DOHH2 (cell line): ENCODE results near the gene AIMP2.
A peak's percentile ranks its signal among the peaks of the same experiment; 100 is the strongest.
"Not testable (repeated sequence)": the region's sequence is repeated elsewhere in the genome, so short reads cannot be mapped to it uniquely, and the experiment has no call there.

ENCODE experiments used
- H3F3A ChIP-seq: fragments of 200-600 bp; sonication (generic), shearing (Covaris generic); 2 replicates; pipeline ENCODE4 v1.6.0; 2016; ENCODE audit warnings: antibody characterized with exemption, mild to moderate bottlenecking; ENCODE audit not compliant: control insufficient read depth, insufficient read depth
- H3K27ac ChIP-seq: fragments of 200-600 bp; sonication (generic); 2 replicates; pipeline ENCODE4 v1.5.1; 2014; ENCODE audit warnings: low read depth, mild to moderate bottlenecking, low read length, moderate library complexity
- H3K27me3 ChIP-seq: fragments of 200-600 bp; sonication (generic); 2 replicates; pipeline ENCODE4 v1.6.1; 2014; ENCODE audit warnings: mild to moderate bottlenecking, low read length, mixed read lengths; ENCODE audit not compliant: control insufficient read depth
- H3K36me3 ChIP-seq: fragments of 200-600 bp; sonication (generic); 2 replicates; pipeline ENCODE4 v1.6.1; 2014; ENCODE audit warnings: mild to moderate bottlenecking, low read length, moderate library complexity, mixed read lengths; ENCODE audit not compliant: control insufficient read depth
- H3K4me1 ChIP-seq: fragments of 200-600 bp; sonication (generic); 2 replicates; pipeline ENCODE4 v1.6.1; 2014; ENCODE audit warnings: mild to moderate bottlenecking, low read length, mixed read lengths; ENCODE audit not compliant: control insufficient read depth
- H3K4me2 ChIP-seq: fragments of 200-600 bp; sonication (generic); 2 replicates; pipeline ENCODE4 v1.6.0; 2014; ENCODE audit warnings: mild to moderate bottlenecking, low read length, moderate library complexity
- H3K4me3 ChIP-seq: fragments of 200-600 bp; sonication (generic); 2 replicates; pipeline ENCODE4 v1.5.1; 2014; ENCODE audit warnings: mild to moderate bottlenecking, low read length, mixed read lengths
- H3K79me2 ChIP-seq: fragments of 200-600 bp; sonication (generic); 2 replicates; pipeline ENCODE4 v1.6.1; 2014; ENCODE audit warnings: mild to moderate bottlenecking, low read length, mixed read lengths; ENCODE audit not compliant: control insufficient read depth
- H3K9me2 ChIP-seq: fragments of 200-600 bp; sonication (generic); replicated peaks from 2 replicates; pipeline ENCODE4 v1.6.1; 2014; ENCODE audit warnings: mild to moderate bottlenecking, low read length, mixed read lengths; ENCODE audit not compliant: control insufficient read depth
- H3K9me3 ChIP-seq: fragments of 200-600 bp; sonication (generic); 2 replicates; pipeline ENCODE4 v1.6.1; 2014; ENCODE audit warnings: antibody characterized with exemption, low read length, mixed read lengths; ENCODE audit not compliant: control insufficient read depth, insufficient read depth
- H4K20me1 ChIP-seq: fragments of 200-600 bp; sonication (generic); 2 replicates; pipeline ENCODE4 v1.6.0; 2014; ENCODE audit warnings: low read depth, mild to moderate bottlenecking, antibody characterized with exemption, low read length, moderate library complexity; ENCODE audit not compliant: control insufficient read depth, insufficient read depth
- CTCF ChIP-seq: fragments of 200-600 bp; sonication (generic); IDR thresholded peaks from one replicate; pipeline ENCODE4 v1.5.1; 2014; ENCODE audit warnings: antibody characterized with exemption, mild to moderate bottlenecking, low read depth, low read length; ENCODE audit not compliant: poor library complexity, severe bottlenecking
- EZH2phosphoT487 ChIP-seq: fragments of 200-600 bp; sonication (generic); IDR thresholded peaks from 2 replicates; pipeline ENCODE4 v1.6.1; 2017; ENCODE audit warnings: borderline replicate concordance, mild to moderate bottlenecking, antibody characterized with exemption, low read length, moderate library complexity, mixed read lengths

Gene AIMP2

GRCh38 chr7:6035686-6036085 lies 26.6 kb downstream of the AIMP2 start:
- peaks cover 87% of the 10 kb centered on the region for H3K36me3 ChIP-seq
- H3K9me3 ChIP-seq = no peaks in the 10 kb centered on the region
- no peak overlapping the region for H3K4me2 ChIP-seq
- no peaks in the 10 kb centered on the region for H3K27me3 ChIP-seq
- H3K4me1 ChIP-seq = no peaks in the 10 kb centered on the region
- peaks cover 10% of the 10 kb centered on the region; the same call in 1 of the 2 replicates for H4K20me1 ChIP-seq
- TF ChIP-seq CTCF (no peak), EZH2phosphoT487 (no peak)
- H3F3A ChIP-seq = peaks cover 2% of the 10 kb centered on the region; the same call in 1 of the 2 replicates
- H3K79me2 ChIP-seq = peaks cover 4% of the 10 kb centered on the region
- no peak overlapping the region for H3K4me3 ChIP-seq
- H3K9me2 ChIP-seq = no peaks in the 10 kb centered on the region
- H3K27ac ChIP-seq = no peak overlapping the region

GRCh38 chr7:6049780-6050179 lies 40.7 kb downstream of the AIMP2 start:
- Histone ChIP-seq H3F3A (0 out of 2 replicates have a peak, but pooled peaks cover 8% of the 10 kb centered on the region), H4K20me1 (no peaks in the 10 kb centered on the region), H3K9me2 (no peaks in the 10 kb centered on the region), H3K4me3 (no peak overlapping the region), H3K27me3 (no peaks in the 10 kb centered on the region), H3K4me2 (no peak overlapping the region), H3K27ac (no peak overlapping the region), H3K9me3 (no peaks in the 10 kb centered on the region), H3K36me3 (peaks cover 73% of the 10 kb centered on the region), H3K79me2 (peaks cover 5% of the 10 kb centered on the region), H3K4me1 (no peaks in the 10 kb centered on the region)
- no peak for TF ChIP-seq CTCF
- no peak for TF ChIP-seq EZH2phosphoT487

- H3K9me3 ChIP-seq, H3K4me1 ChIP-seq, H3K4me2 ChIP-seq, H3K9me2 ChIP-seq, H3K4me3 ChIP-seq, H4K20me1 ChIP-seq, H3K27ac ChIP-seq, H3F3A ChIP-seq, H3K27me3 ChIP-seq: not testable (repeated sequence)
- Histone ChIP-seq H3K36me3 (peaks cover 69% of the 10 kb centered on the region), H3K79me2 (peaks cover 19% of the 10 kb centered on the region)
Measured at GRCh38 chr7:6051185-6051584, 42.1 kb downstream of the AIMP2 start.

GRCh38 chr7:6056616-6057015 lies 47.5 kb downstream of the AIMP2 start:
- H3K27me3 ChIP-seq = no peaks in the 10 kb centered on the region
- 0 out of 2 replicates have a peak, but pooled peaks cover 3% of the 10 kb centered on the region for H3F3A ChIP-seq
- H3K4me2 ChIP-seq = peak overlapping the region; percentile 64; the same call in 1 of the 2 replicates
- H3K27ac ChIP-seq = no peak overlapping the region
- H3K79me2 ChIP-seq = peaks cover 47% of the 10 kb centered on the region
- peaks cover 18% of the 10 kb centered on the region for H3K4me1 ChIP-seq
- TF ChIP-seq EZH2phosphoT487 = no peak
- no peak for TF ChIP-seq CTCF
- H3K4me3 ChIP-seq = no peak overlapping the region
- H4K20me1 ChIP-seq = peaks cover 4% of the 10 kb centered on the region; the same call in 1 of the 2 replicates
- no peaks in the 10 kb centered on the region for H3K9me3 ChIP-seq
- H3K9me2 ChIP-seq = no peaks in the 10 kb centered on the region
- peaks cover 39% of the 10 kb centered on the region for H3K36me3 ChIP-seq
